Thyroid gland (tissue), 4 donors: Measurements from ENCODE around the gene GALNT10.

Source experiments
- CTCF ChIP-seq, 6 experiments: fragments of 200-600 bp in 3 of 6; fragments of 450-650 bp in 3 of 6; sonication (generic) in 3 of 6; IDR thresholded peaks; one replicate each; pipeline ENCODE4 v1.5.1; 2016 to 2019; ENCODE audit warnings: antibody characterized with exemption in 6 of 6, mild to moderate bottlenecking in 2 of 6, inconsistent platforms in 1 of 6, moderate library complexity in 1 of 6
- POLR2A ChIP-seq, 2 donors: fragments of 450-650 bp; IDR thresholded peaks; one replicate each; pipeline ENCODE4 v1.6.1; 2017; ENCODE audit warnings: antibody characterized with exemption in 2 of 2, mild to moderate bottlenecking in 2 of 2, moderate library complexity in 1 of 2

GRCh38 chr5:154228696-154229095, 38.2 kb downstream of the GALNT10 start:
- TF ChIP-seq CTCF (IDR thresholded peaks at IDR 0.05) (no peak), POLR2A (IDR thresholded peaks at IDR 0.05) (no peak)
